OCI-LY7 (cell line): ENCODE measurements around the gene GPR82.
"Not testable (repeated sequence)": the region's sequence is repeated elsewhere in the genome, so short reads cannot be mapped to it uniquely, and the experiment has no call there.

Experiments used
- EZH2phosphoT487 ChIP-seq: fragments of 200-600 bp; sonication (generic); IDR thresholded peaks from 2 replicates; pipeline ENCODE4 v1.6.1; 2018; ENCODE audit warnings: low read depth, borderline replicate concordance, mild to moderate bottlenecking, mixed run types, antibody characterized with exemption, low read length, moderate library complexity, mixed read lengths
- TF ChIP-seq, protein P1 (sequence below): fragments of 200-600 bp; sonication (generic); conservative IDR thresholded peaks from 2 replicates; pipeline ENCODE4 v1.5.1; 2014; ENCODE audit warnings: mild to moderate bottlenecking, antibody characterized with exemption, low read length, moderate library complexity, mixed read lengths

DNA sequence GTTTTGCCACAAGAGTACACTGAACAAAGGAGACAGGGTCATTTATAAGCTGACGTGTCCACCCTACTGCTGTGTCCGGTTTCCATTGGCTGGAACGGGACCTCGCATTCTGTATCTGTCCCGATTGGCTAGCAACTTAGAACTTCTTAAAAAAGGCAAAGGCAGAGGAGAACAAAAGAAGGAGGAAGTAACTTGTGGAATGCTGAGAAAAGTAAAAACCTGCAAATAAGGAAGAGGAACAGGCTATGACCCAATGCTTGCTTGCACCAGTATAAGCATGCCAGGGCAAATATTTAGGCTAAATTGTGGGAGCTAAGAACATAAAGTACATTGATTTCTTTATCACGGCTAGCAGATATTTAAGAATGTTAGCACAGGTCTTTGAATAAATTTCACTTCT lies 4.4 kb upstream of the GPR82 start:
- TF ChIP-seq, protein P1, sequence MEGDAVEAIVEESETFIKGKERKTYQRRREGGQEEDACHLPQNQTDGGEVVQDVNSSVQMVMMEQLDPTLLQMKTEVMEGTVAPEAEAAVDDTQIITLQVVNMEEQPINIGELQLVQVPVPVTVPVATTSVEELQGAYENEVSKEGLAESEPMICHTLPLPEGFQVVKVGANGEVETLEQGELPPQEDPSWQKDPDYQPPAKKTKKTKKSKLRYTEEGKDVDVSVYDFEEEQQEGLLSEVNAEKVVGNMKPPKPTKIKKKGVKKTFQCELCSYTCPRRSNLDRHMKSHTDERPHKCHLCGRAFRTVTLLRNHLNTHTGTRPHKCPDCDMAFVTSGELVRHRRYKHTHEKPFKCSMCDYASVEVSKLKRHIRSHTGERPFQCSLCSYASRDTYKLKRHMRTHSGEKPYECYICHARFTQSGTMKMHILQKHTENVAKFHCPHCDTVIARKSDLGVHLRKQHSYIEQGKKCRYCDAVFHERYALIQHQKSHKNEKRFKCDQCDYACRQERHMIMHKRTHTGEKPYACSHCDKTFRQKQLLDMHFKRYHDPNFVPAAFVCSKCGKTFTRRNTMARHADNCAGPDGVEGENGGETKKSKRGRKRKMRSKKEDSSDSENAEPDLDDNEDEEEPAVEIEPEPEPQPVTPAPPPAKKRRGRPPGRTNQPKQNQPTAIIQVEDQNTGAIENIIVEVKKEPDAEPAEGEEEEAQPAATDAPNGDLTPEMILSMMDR = not testable (repeated sequence)
- TF ChIP-seq EZH2phosphoT487 = not testable (repeated sequence)
